ENCODE data around the gene GDF11.

GDF11 gene

DNA sequence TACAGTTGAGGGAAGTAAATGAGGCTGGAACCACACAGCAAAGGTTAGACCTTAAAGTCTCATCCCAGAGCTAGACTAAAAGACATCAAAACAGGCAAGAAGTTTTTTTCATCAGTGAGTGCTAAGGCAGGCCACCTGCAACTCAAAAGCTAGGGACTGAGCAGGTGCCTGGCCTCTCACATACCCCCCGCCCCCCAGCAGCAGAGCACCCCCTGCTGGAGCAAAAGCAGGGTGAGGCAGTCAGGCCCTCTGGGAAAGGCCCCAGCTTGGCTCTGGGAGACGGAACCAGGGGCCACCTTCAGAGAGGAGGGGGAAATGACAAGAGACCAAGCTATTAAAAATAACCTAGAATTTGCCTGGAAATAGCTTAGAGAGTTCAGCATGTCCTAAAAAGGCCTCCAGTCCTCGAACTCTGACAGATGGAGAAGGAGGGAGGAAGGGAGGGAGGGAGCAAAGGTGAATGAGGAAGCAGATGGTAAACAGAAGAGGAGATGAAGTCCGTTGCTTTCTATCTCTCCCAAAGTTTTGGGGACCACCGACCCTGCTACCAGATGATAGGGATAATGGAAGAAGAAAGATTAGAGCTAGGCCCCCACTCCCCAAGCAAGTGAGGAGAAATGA is 37.0 kb upstream of the GDF11 start:
- no peaks in the 10 kb centered on the region for H3K9me3 ChIP-seq (replicated peaks in 1 of 2; ENCODE audit: control insufficient read depth in 2 of 2, insufficient read depth in 1 of 2, low read depth in 1 of 2, low read length in 2 of 2)
- H3K27ac ChIP-seq (replicated peaks; ENCODE audit: low read length) = no peak overlapping the region
- no peak overlapping the region for H2AK5ac ChIP-seq (ENCODE audit: low read depth, low read length)
- peak overlapping the region; percentile 74 for H3K4me2 ChIP-seq (ENCODE audit: insufficient read depth, low read length, poor library complexity, severe bottlenecking)
- H3K23ac ChIP-seq (ENCODE audit: low read depth, low read length, poor library complexity) = no peak overlapping the region
- DNase-seq (ENCODE audit: low spot score) = no peak
- H3K27me3 ChIP-seq (ENCODE audit: control insufficient read depth in 3 of 3, insufficient read depth in 3 of 3, low read depth in 1 of 3, low read length in 3 of 3) = peaks cover 0 to 24% (median 0%) of the 10 kb centered on the region in 3 experiments
- H4K8ac ChIP-seq (ENCODE audit: low read depth, low read length) = no peak overlapping the region
- peaks cover 0 to 9% of the 10 kb centered on the region in 2 donors for H3K36me3 ChIP-seq (replicated peaks in 1 of 2; ENCODE audit: control insufficient read depth in 2 of 2, insufficient read depth in 2 of 2, low read length in 2 of 2)
- no peak overlapping the region for H2BK12ac ChIP-seq (ENCODE audit: low read length)
- H2BK5ac ChIP-seq (ENCODE audit: low read length) = no peak overlapping the region
- no peak overlapping the region for H3K14ac ChIP-seq (ENCODE audit: low read length)
- no peak overlapping the region for H2AFZ ChIP-seq (ENCODE audit: low read length)
- peaks cover 15 to 24% of the 10 kb centered on the region in 2 donors for H3K4me1 ChIP-seq (ENCODE audit: control insufficient read depth in 2 of 2, insufficient read depth in 1 of 2, low read depth in 1 of 2, low read length in 2 of 2)
- H3K9ac ChIP-seq (ENCODE audit: low read depth, low read length, poor library complexity) = no peak overlapping the region
- H3K4ac ChIP-seq (ENCODE audit: low read length) = no peak overlapping the region
- no peak overlapping the region for H2BK15ac ChIP-seq (ENCODE audit: low read length)
- H4K91ac ChIP-seq (ENCODE audit: low read depth, low read length, poor library complexity) = no peak overlapping the region
- H3K79me1 ChIP-seq (ENCODE audit: low read depth, low read length) = peaks cover 4% of the 10 kb centered on the region
- H2BK120ac ChIP-seq (ENCODE audit: low read depth, low read length) = no peak overlapping the region
- no CpG with 5 or more reads among the region's 5 CpGs for WGBS, 2 donors (ENCODE audit: extremely low coverage in 2 of 2, insufficient read length in 2 of 2, insufficient replicate concordance in 1 of 2)
- H3K4me3 ChIP-seq (ENCODE audit: low read length in 2 of 2) = peak overlapping the region; percentile 76 to 92
- no peak overlapping the region for H3K18ac ChIP-seq (ENCODE audit: low read length)

DNA sequence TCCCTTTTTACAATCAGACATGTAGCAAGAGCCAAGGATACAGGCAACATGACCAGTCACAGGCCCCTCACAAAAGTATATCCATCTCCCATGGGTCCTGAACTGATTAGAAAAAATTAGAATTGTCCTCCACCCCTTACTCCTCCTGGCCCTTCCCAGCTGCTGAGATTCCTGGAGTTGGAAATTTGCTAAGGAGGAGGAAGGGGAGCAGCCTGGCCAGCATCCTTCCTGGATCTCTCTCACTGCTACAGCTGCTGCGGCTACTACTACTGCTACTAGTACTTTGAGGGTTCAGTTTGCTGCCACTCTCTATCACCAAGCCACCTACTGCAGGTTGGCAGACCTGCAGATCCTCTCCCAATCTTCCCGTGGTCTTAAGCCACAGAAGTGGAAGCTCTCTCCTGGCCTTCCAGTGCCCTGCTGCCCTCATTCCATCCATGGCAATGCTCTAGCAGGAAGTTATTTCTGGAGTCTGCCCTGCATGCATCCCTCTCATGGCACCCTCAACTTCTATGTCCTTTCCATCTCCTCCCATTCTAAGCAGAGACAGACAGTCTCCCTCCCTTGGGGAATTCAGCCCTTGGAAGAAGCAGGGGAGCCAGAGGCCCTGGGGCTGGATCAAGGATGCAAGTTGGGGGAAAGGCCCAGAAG is 36.2 kb upstream of the GDF11 start:
- Histone ChIP-seq H4K91ac (ENCODE audit: low read depth, low read length, poor library complexity) (no peak overlapping the region), H3K18ac (ENCODE audit: low read length) (no peak overlapping the region), H3K27me3 (ENCODE audit: control insufficient read depth in 3 of 3, insufficient read depth in 3 of 3, low read depth in 1 of 3, low read length in 3 of 3) (peaks cover 0 to 26% (median 0%) of the 10 kb centered on the region in 3 experiments), H3K9ac (ENCODE audit: low read depth, low read length, poor library complexity) (peak overlapping the region; percentile 97), H3K4me2 (ENCODE audit: insufficient read depth, low read length, poor library complexity, severe bottlenecking) (peak overlapping the region; percentile 74), H2BK12ac (ENCODE audit: low read length) (no peak overlapping the region), H3K79me1 (ENCODE audit: low read depth, low read length) (peaks cover 4% of the 10 kb centered on the region), H3K23ac (ENCODE audit: low read depth, low read length, poor library complexity) (no peak overlapping the region), H3K4ac (ENCODE audit: low read length) (no peak overlapping the region), H2AK5ac (ENCODE audit: low read depth, low read length) (no peak overlapping the region), H3K4me1 (ENCODE audit: control insufficient read depth in 2 of 2, insufficient read depth in 1 of 2, low read depth in 1 of 2, low read length in 2 of 2) (peaks cover 15 to 24% of the 10 kb centered on the region in 2 donors), H2AFZ (ENCODE audit: low read length) (peak overlapping the region; percentile 92), H4K8ac (ENCODE audit: low read depth, low read length) (no peak overlapping the region), H3K27ac (replicated peaks; ENCODE audit: low read length) (no peak overlapping the region), H3K14ac (ENCODE audit: low read length) (no peak overlapping the region), H2BK5ac (ENCODE audit: low read length) (no peak overlapping the region), H2BK120ac (ENCODE audit: low read depth, low read length) (no peak overlapping the region), H3K4me3 (ENCODE audit: low read length in 2 of 2) (peak overlapping the region; percentile 76 to 92), H3K36me3 (replicated peaks in 1 of 2; ENCODE audit: control insufficient read depth in 2 of 2, insufficient read depth in 2 of 2, low read length in 2 of 2) (peaks cover 0 to 4% of the 10 kb centered on the region in 2 donors), H3K9me3 (replicated peaks in 1 of 2; ENCODE audit: control insufficient read depth in 2 of 2, insufficient read depth in 1 of 2, low read depth in 1 of 2, low read length in 2 of 2) (no peaks in the 10 kb centered on the region), H2BK15ac (ENCODE audit: low read length) (no peak overlapping the region)
- WGBS, 2 donors (ENCODE audit: extremely low coverage in 2 of 2, insufficient read length in 2 of 2, insufficient replicate concordance in 1 of 2) = no CpG with 5 or more reads among the region's 2 CpGs
- DNase-seq (ENCODE audit: low spot score) = no peak

GRCh38 chr12:55707219-55707671 is 35.7 kb upstream of the GDF11 start:
- Histone ChIP-seq H2BK15ac (ENCODE audit: low read length) (no peak overlapping the region), H3K27ac (replicated peaks; ENCODE audit: low read length) (no peak overlapping the region), H3K9me3 (replicated peaks in 1 of 2; ENCODE audit: control insufficient read depth in 2 of 2, insufficient read depth in 1 of 2, low read depth in 1 of 2, low read length in 2 of 2) (no peaks in the 10 kb centered on the region), H3K18ac (ENCODE audit: low read length) (peak overlapping the region; percentile 96), H4K8ac (ENCODE audit: low read depth, low read length) (no peak overlapping the region), H4K91ac (ENCODE audit: low read depth, low read length, poor library complexity) (no peak overlapping the region), H3K23ac (ENCODE audit: low read depth, low read length, poor library complexity) (peak overlapping the region; percentile 59), H3K4me3 (ENCODE audit: low read length in 2 of 2) (peak overlapping the region; percentile 76 to 92), H2BK120ac (ENCODE audit: low read depth, low read length) (peak overlapping the region; percentile 10), H2AFZ (ENCODE audit: low read length) (peak overlapping the region; percentile 92), H2BK5ac (ENCODE audit: low read length) (no peak overlapping the region), H2AK5ac (ENCODE audit: low read depth, low read length) (no peak overlapping the region), H2BK12ac (ENCODE audit: low read length) (no peak overlapping the region), H3K9ac (ENCODE audit: low read depth, low read length, poor library complexity) (peak overlapping the region; percentile 97), H3K4me2 (ENCODE audit: insufficient read depth, low read length, poor library complexity, severe bottlenecking) (peak overlapping the region; percentile 74), H3K27me3 (ENCODE audit: control insufficient read depth in 3 of 3, insufficient read depth in 3 of 3, low read depth in 1 of 3, low read length in 3 of 3) (peaks cover 0 to 32% (median 0%) of the 10 kb centered on the region in 3 experiments), H3K14ac (ENCODE audit: low read length) (no peak overlapping the region), H3K36me3 (replicated peaks in 1 of 2; ENCODE audit: control insufficient read depth in 2 of 2, insufficient read depth in 2 of 2, low read length in 2 of 2) (peaks cover 0 to 4% of the 10 kb centered on the region in 2 donors), H3K4me1 (ENCODE audit: control insufficient read depth in 2 of 2, insufficient read depth in 1 of 2, low read depth in 1 of 2, low read length in 2 of 2) (peaks cover 15 to 24% of the 10 kb centered on the region in 2 donors), H3K4ac (ENCODE audit: low read length) (no peak overlapping the region), H3K79me1 (ENCODE audit: low read depth, low read length) (peaks cover 4% of the 10 kb centered on the region)
- no CpG with 5 or more reads among the region's 22 CpGs for WGBS, 2 donors (ENCODE audit: extremely low coverage in 2 of 2, insufficient read length in 2 of 2, insufficient replicate concordance in 1 of 2)
- DNase-seq (ENCODE audit: low spot score) = no peak

Data from neuronal stem cell (in vitro differentiated cells).